ENCODE results near the gene CARHSP1. TPM values are rescaled to one million over a fixed set of nuclear protein-coding genes. Genes with fewer than 3 reads are reported as not detected.

CARHSP1 gene
- total and polyA plus RNA-seq, 9 of the 15 experiments (the other 6 are each of a cell fraction or from before 2014, with no cell fraction given): 5.8 to 114 (median 41.1) TPM

GRCh38 chr16:8908810-8909468, 40.1 kb upstream of the CARHSP1 start (continued):
- TF ChIP-seq, protein P1, sequence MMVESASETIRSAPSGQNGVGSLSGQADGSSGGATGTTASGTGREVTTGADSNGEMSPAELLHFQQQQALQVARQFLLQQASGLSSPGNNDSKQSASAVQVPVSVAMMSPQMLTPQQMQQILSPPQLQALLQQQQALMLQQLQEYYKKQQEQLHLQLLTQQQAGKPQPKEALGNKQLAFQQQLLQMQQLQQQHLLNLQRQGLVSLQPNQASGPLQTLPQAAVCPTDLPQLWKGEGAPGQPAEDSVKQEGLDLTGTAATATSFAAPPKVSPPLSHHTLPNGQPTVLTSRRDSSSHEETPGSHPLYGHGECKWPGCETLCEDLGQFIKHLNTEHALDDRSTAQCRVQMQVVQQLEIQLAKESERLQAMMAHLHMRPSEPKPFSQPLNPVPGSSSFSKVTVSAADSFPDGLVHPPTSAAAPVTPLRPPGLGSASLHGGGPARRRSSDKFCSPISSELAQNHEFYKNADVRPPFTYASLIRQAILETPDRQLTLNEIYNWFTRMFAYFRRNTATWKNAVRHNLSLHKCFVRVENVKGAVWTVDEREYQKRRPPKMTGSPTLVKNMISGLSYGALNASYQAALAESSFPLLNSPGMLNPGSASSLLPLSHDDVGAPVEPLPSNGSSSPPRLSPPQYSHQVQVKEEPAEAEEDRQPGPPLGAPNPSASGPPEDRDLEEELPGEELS (CRISPR knock-in tag; IDR thresholded peaks at IDR 0.05; ENCODE audit: borderline replicate concordance): no peak

GRCh38 chr16:8907096-8907495, 38.3 kb upstream of the CARHSP1 start:
- POLR2A ChIA-PET: no interaction called here
- no peak for ATAC-seq
- H3K27me3 ChIP-seq (ENCODE audit: control insufficient read depth in 2 of 2, insufficient read depth in 2 of 2, low read length in 2 of 2): no peaks in the 10 kb centered on the region
- BruUV-seq (replicated peaks): no TSS peak
- intact Hi-C loops (cut with micrococcal nuclease): loop anchor here (5.0 kb wide), 1 partner anchor 100 kb away; no protein-coding TSS in a partner anchor
- DNase-seq (ENCODE audit: extremely low read depth in 1 of 4, low spot score in 3 of 4): no peak
- CTCF ChIA-PET (ENCODE audit: low intra/inter-chr PET ratio): interaction anchor here (0.5 to 0.7 kb wide), 3 partner anchors 61 to 458 kb away, joined by 3 read pairs; no protein-coding TSS in a partner anchor
- no peak overlapping the region for H3K4me2 ChIP-seq (ENCODE audit: insufficient read depth, low read length)
- H3K9ac ChIP-seq (ENCODE audit: insufficient read depth in 1 of 2, low read depth in 2 of 2, low read length in 2 of 2): no peak overlapping the region
- in situ Hi-C loops (cut with MboI): no loop called here
- H3K4me1 ChIP-seq (replicated peaks in 1 of 2; ENCODE audit: control insufficient read depth in 2 of 2, insufficient read depth in 2 of 2, low read length in 2 of 2): no peaks in the 10 kb centered on the region
- no peak for FAIRE-seq
- H3K27ac ChIP-seq (ENCODE audit: extremely low read depth, low read depth, low read length): no peak overlapping the region
- H3K9me1 ChIP-seq (ENCODE audit: control insufficient read depth, insufficient read depth, low read length): no peaks in the 10 kb centered on the region
- no peak overlapping the region for H2AFZ ChIP-seq (ENCODE audit: low read depth, low read length)
- H3K9me3 ChIP-seq (replicated peaks; ENCODE audit: control insufficient read depth, insufficient read depth, low read depth, low read length): no peaks in the 10 kb centered on the region
- H3K4me3 ChIP-seq: no peak overlapping the region
- WGBS (ENCODE audit: insufficient coverage, low coverage, missing lambda C conversion rate): 95% methylated on average over 4 of the region's 4 CpGs
- 0 out of 3 replicates have a peak, but pooled peaks cover 4% of the 10 kb centered on the region for H3K79me2 ChIP-seq (ENCODE audit: control insufficient read depth, insufficient read depth, low read length)
- peaks cover 93% of the 10 kb centered on the region for H3K36me3 ChIP-seq (ENCODE audit: control insufficient read depth, insufficient read depth, low read length)
- peaks cover 3% of the 10 kb centered on the region; the same call in 1 of the 2 replicates for H4K20me1 ChIP-seq (replicated peaks; ENCODE audit: control insufficient read depth, insufficient read depth, low read length)
- TF ChIP-seq, protein P2, sequence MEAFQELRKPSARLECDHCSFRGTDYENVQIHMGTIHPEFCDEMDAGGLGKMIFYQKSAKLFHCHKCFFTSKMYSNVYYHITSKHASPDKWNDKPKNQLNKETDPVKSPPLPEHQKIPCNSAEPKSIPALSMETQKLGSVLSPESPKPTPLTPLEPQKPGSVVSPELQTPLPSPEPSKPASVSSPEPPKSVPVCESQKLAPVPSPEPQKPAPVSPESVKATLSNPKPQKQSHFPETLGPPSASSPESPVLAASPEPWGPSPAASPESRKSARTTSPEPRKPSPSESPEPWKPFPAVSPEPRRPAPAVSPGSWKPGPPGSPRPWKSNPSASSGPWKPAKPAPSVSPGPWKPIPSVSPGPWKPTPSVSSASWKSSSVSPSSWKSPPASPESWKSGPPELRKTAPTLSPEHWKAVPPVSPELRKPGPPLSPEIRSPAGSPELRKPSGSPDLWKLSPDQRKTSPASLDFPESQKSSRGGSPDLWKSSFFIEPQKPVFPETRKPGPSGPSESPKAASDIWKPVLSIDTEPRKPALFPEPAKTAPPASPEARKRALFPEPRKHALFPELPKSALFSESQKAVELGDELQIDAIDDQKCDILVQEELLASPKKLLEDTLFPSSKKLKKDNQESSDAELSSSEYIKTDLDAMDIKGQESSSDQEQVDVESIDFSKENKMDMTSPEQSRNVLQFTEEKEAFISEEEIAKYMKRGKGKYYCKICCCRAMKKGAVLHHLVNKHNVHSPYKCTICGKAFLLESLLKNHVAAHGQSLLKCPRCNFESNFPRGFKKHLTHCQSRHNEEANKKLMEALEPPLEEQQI (IDR thresholded peaks at IDR 0.05): no peak
- TF ChIP-seq MED1 (CRISPR knock-in tag; IDR thresholded peaks at IDR 0.05; ENCODE audit: borderline replicate concordance) (no peak), ZNF592 (IDR thresholded peaks at IDR 0.05) (no peak), ZNF561 (CRISPR knock-in tag; conservative IDR thresholded peaks at IDR 0.05) (no peak), HMG20A (CRISPR knock-in tag; conservative IDR thresholded peaks at IDR 0.05) (no peak), HLTF (IDR thresholded peaks at IDR 0.05) (no peak)

Data from K562 (cell line).